Keratinocyte (primary cell): ENCODE measurements around the gene KRT25. TPM values are rescaled to one million over a fixed set of nuclear protein-coding genes. Genes with fewer than 3 reads are reported as not detected.

Experiments used
- DNase-seq: peaks from one replicate; pipeline ENCODE4 v3.0.0-alpha.2; 2011; ENCODE audit warnings: low read depth, missing footprints, low spot score
- FAIRE-seq: peaks from 2 replicates; lab custom pipeline; 2011; peaks lifted over from hg19 to GRCh38; lab: Jason Lieb, UNC
- H2AFZ ChIP-seq: 2 replicates; pipeline ENCODE4 v1.6.0; 2012; ENCODE audit warnings: low read length, control low read depth, inconsistent platforms; ENCODE audit not compliant: control insufficient read depth
- H3K27ac ChIP-seq: 2 replicates; pipeline ENCODE4 v1.5.1; 2011; ENCODE audit warnings: low read length; ENCODE audit not compliant: control insufficient read depth, insufficient read depth
- H3K27me3 ChIP-seq: 3 replicates; pipeline ENCODE4 v1.6.0; 2011; ENCODE audit warnings: low read length; ENCODE audit not compliant: control insufficient read depth, insufficient read depth; ENCODE audit errors: extremely low read depth
- H3K36me3 ChIP-seq, 2 experiments: 2 replicates in 1 of 2; 3 replicates in 1 of 2; pipeline ENCODE4 v1.5.1; 2011; ENCODE audit warnings: low read length in 2 of 2, mild to moderate bottlenecking in 1 of 2; ENCODE audit not compliant: control insufficient read depth in 2 of 2, insufficient read depth in 2 of 2; ENCODE audit errors: extremely low read depth in 1 of 2
- H3K4me1 ChIP-seq: 3 replicates; pipeline ENCODE4 v1.5.1; 2011; ENCODE audit warnings: low read length; ENCODE audit not compliant: control insufficient read depth, insufficient read depth; ENCODE audit errors: extremely low read depth
- H3K4me2 ChIP-seq: 3 replicates; pipeline ENCODE4 v1.6.0; 2011; ENCODE audit warnings: low read depth, low read length; ENCODE audit not compliant: control insufficient read depth, insufficient read depth; ENCODE audit errors: extremely low read depth
- H3K4me3 ChIP-seq, 3 experiments: fragments of 200-600 bp in 1 of 3; sonication (generic) in 1 of 3; 2 replicates in 2 of 3; 3 replicates in 1 of 3; pipeline ENCODE4 v1.5.1; 2011 to 2016; ENCODE audit warnings: low read length in 3 of 3, mild to moderate bottlenecking in 3 of 3, control low read depth in 2 of 3, inconsistent platforms in 1 of 3, low read depth in 1 of 3, mixed read lengths in 1 of 3, mixed run types in 1 of 3, moderate library complexity in 1 of 3; ENCODE audit not compliant: control insufficient read depth in 2 of 3, insufficient read depth in 2 of 3; ENCODE audit errors: extremely low read depth in 1 of 3
- H3K79me2 ChIP-seq: 2 replicates; pipeline ENCODE4 v1.6.0; 2012; ENCODE audit warnings: low read length; ENCODE audit not compliant: control insufficient read depth, insufficient read depth
- H3K9ac ChIP-seq: 3 replicates; pipeline ENCODE4 v1.6.0; 2011; ENCODE audit warnings: low read length; ENCODE audit not compliant: control insufficient read depth, insufficient read depth; ENCODE audit errors: extremely low read depth
- H3K9me1 ChIP-seq: 3 replicates; pipeline ENCODE4 v1.6.0; 2011; ENCODE audit warnings: low read length; ENCODE audit not compliant: control insufficient read depth, insufficient read depth; ENCODE audit errors: extremely low read depth
- H3K9me3 ChIP-seq: 2 replicates; pipeline ENCODE4 v1.5.1; 2012; ENCODE audit warnings: low read depth, low read length; ENCODE audit not compliant: control insufficient read depth
- H4K20me1 ChIP-seq: 3 replicates; pipeline ENCODE4 v1.6.0; 2011; ENCODE audit warnings: low read length; ENCODE audit not compliant: control insufficient read depth, insufficient read depth; ENCODE audit errors: extremely low read depth
- EZH2 ChIP-seq: IDR thresholded peaks from one replicate; pipeline ENCODE4 v1.6.1; 2012; ENCODE audit warnings: inconsistent platforms, mild to moderate bottlenecking, low read length, moderate library complexity
- dilution Hi-C: fragments of 300-500 bp; cut with MboI; formaldehyde crosslinking; loops from one replicate; pipeline ENCODE4 v1.7.0; 2020; ENCODE audit warnings: low sequenced_read_pairs; ENCODE audit not compliant: extremely low pct_ligation_motif_present
- polyA plus RNA-seq, 5 experiments: library from polyadenylated mRNA; depleted of rRNA in 3 of 5; stranded (reverse) in 3 of 5; stranded (forward) in 1 of 5; unstranded in 1 of 5; fragments of >200 nt; gene quantifications; 1 replicate in 1 of 5; 2 replicates in 3 of 5; 3 replicates in 1 of 5; pipeline versions ENCODE4 v1.2.1 to v1.2.3, GENCODE V29; 2011 to 2012; ENCODE audit warnings: missing spikeins in 2 of 5, low read depth in 1 of 5, low replicate concordance in 1 of 5
- TF ChIP-seq, protein P1 (sequence below), 3 experiments: IDR thresholded peaks in 1 of 3; conservative IDR thresholded peaks in 1 of 3; optimal IDR thresholded peaks in 1 of 3; 2 replicates in 2 of 3; 3 replicates in 1 of 3; pipeline versions ENCODE3 to v1.5.1; 2011; ENCODE audit warnings: low read length in 3 of 3, mild to moderate bottlenecking in 3 of 3, moderate library complexity in 2 of 3, control low read depth in 1 of 3, inconsistent platforms in 1 of 3; ENCODE audit not compliant: insufficient read depth in 2 of 3; ENCODE audit errors: extremely low read depth in 1 of 3

The KRT25 gene
- polyA plus RNA-seq, 1 donor (not counting 4 experiments of a cell fraction or from before 2014, with no cell fraction given), result not detected

DNA sequence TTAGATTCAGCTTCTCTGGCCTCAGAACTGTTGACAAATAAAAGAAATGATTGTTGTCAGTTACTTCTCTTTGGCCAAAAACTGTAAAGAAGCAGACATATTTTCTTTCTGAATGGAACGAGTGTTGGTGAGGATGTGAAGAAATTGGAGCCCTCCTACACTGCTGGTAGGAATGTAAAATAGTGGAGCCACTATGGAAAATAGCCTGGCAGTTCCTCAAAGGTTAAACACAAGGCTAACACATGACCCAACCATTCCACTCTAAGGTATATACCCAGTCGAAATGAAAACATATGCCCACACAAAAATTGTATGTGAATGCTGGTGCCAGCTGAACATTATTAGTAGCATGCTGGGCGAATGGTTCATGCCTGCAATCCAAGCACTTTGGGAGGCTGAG, 37.4 kb downstream of the KRT25 start:
- dilution Hi-C loops, result no loop called here
- H3K27me3 ChIP-seq, result no peaks in the 10 kb centered on the region
- no peak overlapping the region for H3K9ac ChIP-seq
- no peak overlapping the region for H2AFZ ChIP-seq
- DNase-seq (no peak), FAIRE-seq (no peak)
- H3K79me2 ChIP-seq, result no peaks in the 10 kb centered on the region
- TF ChIP-seq, protein P1, sequence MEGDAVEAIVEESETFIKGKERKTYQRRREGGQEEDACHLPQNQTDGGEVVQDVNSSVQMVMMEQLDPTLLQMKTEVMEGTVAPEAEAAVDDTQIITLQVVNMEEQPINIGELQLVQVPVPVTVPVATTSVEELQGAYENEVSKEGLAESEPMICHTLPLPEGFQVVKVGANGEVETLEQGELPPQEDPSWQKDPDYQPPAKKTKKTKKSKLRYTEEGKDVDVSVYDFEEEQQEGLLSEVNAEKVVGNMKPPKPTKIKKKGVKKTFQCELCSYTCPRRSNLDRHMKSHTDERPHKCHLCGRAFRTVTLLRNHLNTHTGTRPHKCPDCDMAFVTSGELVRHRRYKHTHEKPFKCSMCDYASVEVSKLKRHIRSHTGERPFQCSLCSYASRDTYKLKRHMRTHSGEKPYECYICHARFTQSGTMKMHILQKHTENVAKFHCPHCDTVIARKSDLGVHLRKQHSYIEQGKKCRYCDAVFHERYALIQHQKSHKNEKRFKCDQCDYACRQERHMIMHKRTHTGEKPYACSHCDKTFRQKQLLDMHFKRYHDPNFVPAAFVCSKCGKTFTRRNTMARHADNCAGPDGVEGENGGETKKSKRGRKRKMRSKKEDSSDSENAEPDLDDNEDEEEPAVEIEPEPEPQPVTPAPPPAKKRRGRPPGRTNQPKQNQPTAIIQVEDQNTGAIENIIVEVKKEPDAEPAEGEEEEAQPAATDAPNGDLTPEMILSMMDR (optimal IDR thresholded peaks at IDR 0.05 in 1 of 3, IDR thresholded peaks at IDR 0.05 in 1 of 3, conservative IDR thresholded peaks at IDR 0.05 in 1 of 3; ENCODE audit: extremely low read depth in 1 of 3, insufficient read depth in 2 of 3, low read length in 3 of 3), result no peak
- no peak for TF ChIP-seq EZH2
- no peaks in the 10 kb centered on the region for H3K36me3 ChIP-seq
- no peaks in the 10 kb centered on the region for H3K9me1 ChIP-seq
- no peaks in the 10 kb centered on the region for H3K9me3 ChIP-seq
- no peak overlapping the region for H3K4me2 ChIP-seq
- H3K4me3 ChIP-seq, result no peak overlapping the region
- H3K27ac ChIP-seq, result no peak overlapping the region
- H4K20me1 ChIP-seq, result no peaks in the 10 kb centered on the region
- no peaks in the 10 kb centered on the region for H3K4me1 ChIP-seq

DNA sequence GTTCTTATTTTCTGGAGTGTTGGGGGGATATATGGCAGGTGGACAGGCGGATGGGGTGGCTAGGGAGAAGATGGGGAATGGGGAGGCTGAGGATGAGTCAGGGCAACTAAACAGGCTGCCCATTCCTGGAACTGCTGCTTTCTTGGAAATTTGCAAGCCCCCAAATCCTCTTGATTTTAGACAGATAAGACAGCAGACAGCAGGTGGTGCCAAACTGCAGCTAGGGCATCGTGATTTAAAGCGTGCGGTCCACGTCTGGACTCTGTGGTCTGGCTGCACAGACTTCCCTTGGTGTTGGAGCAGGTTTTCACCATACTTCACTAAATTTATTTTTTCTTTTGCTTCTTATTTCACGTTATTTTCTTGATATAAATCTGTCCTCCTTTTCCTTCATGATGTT, 40.7 kb downstream of the KRT25 start:
- DNase-seq (no peak), FAIRE-seq (no peak)
- H3K36me3 ChIP-seq, result no peaks in the 10 kb centered on the region
- no peaks in the 10 kb centered on the region for H3K4me1 ChIP-seq
- no peak for TF ChIP-seq EZH2
- TF ChIP-seq, protein P1 (optimal IDR thresholded peaks at IDR 0.05 in 1 of 3, IDR thresholded peaks at IDR 0.05 in 1 of 3, conservative IDR thresholded peaks at IDR 0.05 in 1 of 3; ENCODE audit: extremely low read depth in 1 of 3, insufficient read depth in 2 of 3, low read length in 3 of 3), result no peak
- dilution Hi-C loops, result no loop called here
- no peak overlapping the region for H3K4me2 ChIP-seq
- no peaks in the 10 kb centered on the region for H3K79me2 ChIP-seq
- H3K9me1 ChIP-seq, result no peaks in the 10 kb centered on the region
- H3K9ac ChIP-seq, result no peak overlapping the region
- no peak overlapping the region for H3K27ac ChIP-seq
- no peaks in the 10 kb centered on the region for H4K20me1 ChIP-seq
- H3K27me3 ChIP-seq, result no peaks in the 10 kb centered on the region
- no peak overlapping the region for H3K4me3 ChIP-seq
- no peaks in the 10 kb centered on the region for H3K9me3 ChIP-seq
- no peak overlapping the region for H2AFZ ChIP-seq
